HG02943 (cell line): ENCODE results near the gene ZBTB2.
"Not testable (repeated sequence)": the region's sequence is repeated elsewhere in the genome, so short reads cannot be mapped to it uniquely, and the experiment has no call there.

ENCODE experiments used
- ATAC-seq: cut with Tn5 transposase; IDR thresholded peaks from one replicate; pipeline ENCODE4 v1.9.1; 2021; ENCODE audit warnings: mild to moderate bottlenecking, low read depth, moderate library complexity; ENCODE audit not compliant: unreplicated experiment

The ZBTB2 gene

GRCh38 chr6:151338651-151339200, 52.6 kb downstream of the ZBTB2 start:
- ATAC-seq = no peak

GRCh38 chr6:151335930-151336329, 55.4 kb downstream of the ZBTB2 start:
- ATAC-seq = no peak

- no peak for ATAC-seq
Observed at GRCh38 chr6:151330130-151330696, 61.1 kb downstream of the ZBTB2 start.

GRCh38 chr6:151327101-151327500, 64.3 kb downstream of the ZBTB2 start:
- no peak for ATAC-seq

- no peak for ATAC-seq
Observed at GRCh38 chr6:151326116-151326825, 65.1 kb downstream of the ZBTB2 start.

- ATAC-seq = no peak
Observed at GRCh38 chr6:151325075-151326050, 66.0 kb downstream of the ZBTB2 start.

- ATAC-seq = no peak
Observed at GRCh38 chr6:151324488-151324825, 66.9 kb downstream of the ZBTB2 start.

GRCh38 chr6:151323791-151324487, 67.4 kb downstream of the ZBTB2 start:
- ATAC-seq = peak; percentile 71

GRCh38 chr6:151322570-151322969, 68.8 kb downstream of the ZBTB2 start:
- ATAC-seq = no peak

GRCh38 chr6:151321438-151321837, 69.9 kb downstream of the ZBTB2 start:
- ATAC-seq = no peak

GRCh38 chr6:151320140-151320539, 71.2 kb downstream of the ZBTB2 start:
- no peak for ATAC-seq

GRCh38 chr6:151317995-151318365, 73.4 kb downstream of the ZBTB2 start:
- no peak for ATAC-seq

- ATAC-seq = no peak
Observed at GRCh38 chr6:151317103-151317994, 74.0 kb downstream of the ZBTB2 start.

- ATAC-seq = not testable (repeated sequence)
Observed at GRCh38 chr6:151315661-151316060, 75.7 kb downstream of the ZBTB2 start.
